ENCODE results near the gene HNMT.
"Not testable (repeated sequence)": the region's sequence is repeated elsewhere in the genome, so short reads cannot be mapped to it uniquely, and the experiment has no call there.

HNMT gene

GRCh38 chr2:137964066-137964858 is at the start of gene HNMT:
Gene HNMT (plus strand): TSS chr2:137964473. CDS start chr2:137964492, 19 bp downstream.
- DNase-seq (ENCODE audit: low spot score): peak; percentile 55

GRCh38 chr2:137921105-137921880 is 43.0 kb upstream of the HNMT start:
- no peak for DNase-seq (ENCODE audit: low spot score)

GRCh38 chr2:137922171-137922570 is 42.1 kb upstream of the HNMT start:
- not testable (repeated sequence) for DNase-seq (ENCODE audit: low spot score)

- DNase-seq (ENCODE audit: low spot score): peak; percentile 18
These were observed 40.3 kb upstream of the HNMT start for GRCh38 chr2:137924019-137924418.

- no peak for DNase-seq (ENCODE audit: low spot score)
These were observed 38.7 kb upstream of the HNMT start for GRCh38 chr2:137925599-137925998.

- DNase-seq (ENCODE audit: low spot score): no peak
These were observed 36.4 kb upstream of the HNMT start for GRCh38 chr2:137927846-137928245.

GRCh38 chr2:137928547-137929518 is 35.4 kb upstream of the HNMT start:
- peak; percentile 34 for DNase-seq (ENCODE audit: low spot score)

GRCh38 chr2:137929519-137929916 is 34.8 kb upstream of the HNMT start:
- no peak for DNase-seq (ENCODE audit: low spot score)

- DNase-seq (ENCODE audit: low spot score): no peak
These were observed 34.1 kb upstream of the HNMT start for GRCh38 chr2:137930146-137930545.

GRCh38 chr2:137935591-137935990 is 28.7 kb upstream of the HNMT start:
- DNase-seq (ENCODE audit: low spot score): no peak

GRCh38 chr2:137937246-137937645 is 27.0 kb upstream of the HNMT start:
- DNase-seq (ENCODE audit: low spot score): no peak

- no peak for DNase-seq (ENCODE audit: low spot score)
These were observed 26.5 kb upstream of the HNMT start for GRCh38 chr2:137937778-137938177.

- DNase-seq (ENCODE audit: low spot score): no peak
These were observed 26.1 kb upstream of the HNMT start for GRCh38 chr2:137938204-137938603.

GRCh38 chr2:137939026-137939425 is 25.2 kb upstream of the HNMT start:
- DNase-seq (ENCODE audit: low spot score): no peak

- DNase-seq (ENCODE audit: low spot score): no peak
These were observed 24.1 kb upstream of the HNMT start for GRCh38 chr2:137940154-137940553.

GRCh38 chr2:137942037-137942832 is 22.0 kb upstream of the HNMT start:
- DNase-seq (ENCODE audit: low spot score): no peak

GRCh38 chr2:137942833-137943677 is 21.2 kb upstream of the HNMT start:
- DNase-seq (ENCODE audit: low spot score): no peak

- DNase-seq (ENCODE audit: low spot score): no peak
These were observed 20.5 kb upstream of the HNMT start for GRCh38 chr2:137943678-137944347.

- no peak for DNase-seq (ENCODE audit: low spot score)
These were observed 19.6 kb upstream of the HNMT start for GRCh38 chr2:137944714-137945113.

- no peak for DNase-seq (ENCODE audit: low spot score)
These were observed 19.0 kb upstream of the HNMT start for GRCh38 chr2:137945229-137945628.
